Smooth muscle cell (in vitro differentiated cells): ENCODE measurements around the gene MAZ. TPM values are rescaled to one million over a fixed set of nuclear protein-coding genes. Genes with fewer than 3 reads are reported as not detected.
A peak's percentile ranks its signal among the peaks of the same experiment; 100 is the strongest.

Source experiments
- DNase-seq: peaks from one replicate; lab custom pipeline; 2025; ENCODE audit not compliant: unreplicated experiment; lab: John Stamatoyannopoulos, UW
- H2AFZ ChIP-seq: fragments of 200-600 bp; sonication (generic); 2 replicates; pipeline ENCODE4 v1.6.0; 2016; ENCODE audit warnings: antibody characterized with exemption, low read depth, mild to moderate bottlenecking
- H3F3A ChIP-seq: fragments of 200-600 bp; sonication (generic); 2 replicates; pipeline ENCODE4 v1.6.0; 2017; ENCODE audit warnings: antibody characterized with exemption, low read depth
- H3K27ac ChIP-seq: fragments of 200-600 bp; sonication (generic); 2 replicates; pipeline ENCODE4 v1.5.1; 2016; ENCODE audit warnings: low read depth, mild to moderate bottlenecking
- H3K27me3 ChIP-seq: fragments of 200-600 bp; sonication (generic); 2 replicates; pipeline ENCODE4 v1.6.1; 2016; ENCODE audit warnings: low read depth, mild to moderate bottlenecking
- H3K36me3 ChIP-seq: fragments of 200-600 bp; sonication (generic); 2 replicates; pipeline ENCODE4 v1.5.1; 2016; ENCODE audit warnings: low read depth
- H3K4me1 ChIP-seq: fragments of 200-600 bp; sonication (generic); 2 replicates; pipeline ENCODE4 v1.5.1; 2016; ENCODE audit warnings: low read depth
- H3K4me2 ChIP-seq: fragments of 200-600 bp; sonication (generic); 2 replicates; pipeline ENCODE4 v1.6.0; 2016; ENCODE audit warnings: mild to moderate bottlenecking
- H3K4me3 ChIP-seq: fragments of 200-600 bp; sonication (generic); 2 replicates; pipeline ENCODE4 v1.5.1; 2016; ENCODE audit warnings: mild to moderate bottlenecking
- H3K79me2 ChIP-seq: fragments of 200-600 bp; sonication (generic); 2 replicates; pipeline ENCODE4 v1.6.0; 2016; ENCODE audit warnings: low read depth, mild to moderate bottlenecking
- H3K9ac ChIP-seq: fragments of 200-600 bp; sonication (generic); 2 replicates; pipeline ENCODE4 v1.6.0; 2016; ENCODE audit warnings: low read depth
- H3K9me3 ChIP-seq: fragments of 200-600 bp; sonication (generic); replicated peaks from 2 replicates; pipeline ENCODE4 v1.5.1; 2016; ENCODE audit warnings: low read depth
- H4K20me1 ChIP-seq: fragments of 200-600 bp; sonication (generic); 2 replicates; pipeline ENCODE4 v1.6.0; 2016; ENCODE audit warnings: low read depth
- CTCF ChIP-seq: fragments of 200-600 bp; sonication (generic); IDR thresholded peaks from 2 replicates; pipeline ENCODE4 v1.5.1; 2017; ENCODE audit warnings: borderline replicate concordance, mild to moderate bottlenecking, antibody characterized with exemption; ENCODE audit not compliant: insufficient read depth, poor library complexity, severe bottlenecking
- WGBS: methylation state at CpG from one replicate; pipeline ENCODE4 v1.1.7; 2016; ENCODE audit warnings: low lambda C conversion rate; 5-methylcytosine and 5-hydroxymethylcytosine counted together
- polyA plus RNA-seq: library from polyadenylated mRNA; unstranded; fragments of >200 nt; fragmentation: Nextera tagmentation; extraction: Ambion mirVana; gene quantifications from 2 replicates; pipeline ENCODE4 v1.2.1, GENCODE V29; 2016
- total RNA-seq: library from RNA; depleted of rRNA; stranded (reverse); fragments of >200 nt; gene quantifications from 2 replicates; pipeline ENCODE4 v1.2.3, GENCODE V29; 2014

The MAZ gene
- total and polyA plus RNA-seq, 2 experiments from 2014 or later = 77.2 to 229 TPM

- Histone ChIP-seq H2AFZ (no peak overlapping the region), H3K9ac (no peak overlapping the region), H4K20me1 (no peaks in the 10 kb centered on the region), H3K9me3 (no peaks in the 10 kb centered on the region), H3K27me3 (no peaks in the 10 kb centered on the region), H3K4me1 (peaks cover 15% of the 10 kb centered on the region), H3K36me3 (no peaks in the 10 kb centered on the region), H3K4me2 (no peak overlapping the region), H3K79me2 (peaks cover 51% of the 10 kb centered on the region), H3F3A (no peaks in the 10 kb centered on the region), H3K4me3 (no peak overlapping the region), H3K27ac (no peak overlapping the region)
- no peak for TF ChIP-seq CTCF
- WGBS = 100% methylated on average over 3 of the region's 3 CpGs
- DNase-seq = no peak
Measured at GRCh38 chr16:29794231-29794710, 12.1 kb upstream of the MAZ start.

- no peak overlapping the region for H3K4me3 ChIP-seq
- no peak overlapping the region for H3K9ac ChIP-seq
- H2AFZ ChIP-seq = no peak overlapping the region
- TF ChIP-seq CTCF = no peak
- H3K27me3 ChIP-seq = no peaks in the 10 kb centered on the region
- peaks cover 8% of the 10 kb centered on the region for H3K4me1 ChIP-seq
- H3K36me3 ChIP-seq = no peaks in the 10 kb centered on the region
- no peaks in the 10 kb centered on the region for H4K20me1 ChIP-seq
- H3F3A ChIP-seq = peaks cover 12% of the 10 kb centered on the region
- no peaks in the 10 kb centered on the region for H3K79me2 ChIP-seq
- H3K4me2 ChIP-seq = no peak overlapping the region
- H3K27ac ChIP-seq = no peak overlapping the region
- H3K9me3 ChIP-seq = no peaks in the 10 kb centered on the region
- WGBS = over 99% methylated on average over 8 of the region's 8 CpGs
- DNase-seq = no peak
Measured at GRCh38 chr16:29802416-29802935, 3.9 kb upstream of the MAZ start.

- peak overlapping the region; percentile 80 for H3K27ac ChIP-seq
- H3K9me3 ChIP-seq = no peaks in the 10 kb centered on the region
- no peak for TF ChIP-seq CTCF
- 89% methylated on average over 8 of the region's 8 CpGs for WGBS
- no peak overlapping the region for H3K4me3 ChIP-seq
- DNase-seq = no peak
- H3K4me2 ChIP-seq = peak overlapping the region; percentile 86
- H3K36me3 ChIP-seq = no peaks in the 10 kb centered on the region
- peaks cover 10% of the 10 kb centered on the region for H3K79me2 ChIP-seq
- peaks cover 19% of the 10 kb centered on the region for H3F3A ChIP-seq
- no peak overlapping the region for H2AFZ ChIP-seq
- no peaks in the 10 kb centered on the region for H3K27me3 ChIP-seq
- H3K4me1 ChIP-seq = peaks cover 16% of the 10 kb centered on the region
- H4K20me1 ChIP-seq = peaks cover 11% of the 10 kb centered on the region
- H3K9ac ChIP-seq = no peak overlapping the region
Measured at GRCh38 chr16:29804020-29804419, 2.3 kb upstream of the MAZ start.
